Keratinocyte (primary cell): Measurements from ENCODE around the gene DNHD1. TPM values are rescaled to one million over a fixed set of nuclear protein-coding genes. Genes with fewer than 3 reads are reported as not detected.

Experiments used
- DNase-seq: peaks from one replicate; pipeline ENCODE4 v3.0.0-alpha.2; 2011; ENCODE audit warnings: low read depth, missing footprints, low spot score
- FAIRE-seq: peaks from 2 replicates; lab custom pipeline; 2011; peaks lifted over from hg19 to GRCh38; lab: Jason Lieb, UNC
- H2AFZ ChIP-seq: 2 replicates; pipeline ENCODE4 v1.6.0; 2012; ENCODE audit warnings: low read length, control low read depth, inconsistent platforms; ENCODE audit not compliant: control insufficient read depth
- H3K27ac ChIP-seq: 2 replicates; pipeline ENCODE4 v1.5.1; 2011; ENCODE audit warnings: low read length; ENCODE audit not compliant: control insufficient read depth, insufficient read depth
- H3K27me3 ChIP-seq: 3 replicates; pipeline ENCODE4 v1.6.0; 2011; ENCODE audit warnings: low read length; ENCODE audit not compliant: control insufficient read depth, insufficient read depth; ENCODE audit errors: extremely low read depth
- H3K36me3 ChIP-seq, 2 experiments: 2 replicates in 1 of 2; 3 replicates in 1 of 2; pipeline ENCODE4 v1.5.1; 2011; ENCODE audit warnings: low read length in 2 of 2, mild to moderate bottlenecking in 1 of 2; ENCODE audit not compliant: control insufficient read depth in 2 of 2, insufficient read depth in 2 of 2; ENCODE audit errors: extremely low read depth in 1 of 2
- H3K4me1 ChIP-seq: 3 replicates; pipeline ENCODE4 v1.5.1; 2011; ENCODE audit warnings: low read length; ENCODE audit not compliant: control insufficient read depth, insufficient read depth; ENCODE audit errors: extremely low read depth
- H3K4me2 ChIP-seq: 3 replicates; pipeline ENCODE4 v1.6.0; 2011; ENCODE audit warnings: low read depth, low read length; ENCODE audit not compliant: control insufficient read depth, insufficient read depth; ENCODE audit errors: extremely low read depth
- H3K4me3 ChIP-seq, 3 experiments: fragments of 200-600 bp in 1 of 3; sonication (generic) in 1 of 3; 2 replicates in 2 of 3; 3 replicates in 1 of 3; pipeline ENCODE4 v1.5.1; 2011 to 2016; ENCODE audit warnings: low read length in 3 of 3, mild to moderate bottlenecking in 3 of 3, control low read depth in 2 of 3, inconsistent platforms in 1 of 3, low read depth in 1 of 3, mixed read lengths in 1 of 3, mixed run types in 1 of 3, moderate library complexity in 1 of 3; ENCODE audit not compliant: control insufficient read depth in 2 of 3, insufficient read depth in 2 of 3; ENCODE audit errors: extremely low read depth in 1 of 3
- H3K79me2 ChIP-seq: 2 replicates; pipeline ENCODE4 v1.6.0; 2012; ENCODE audit warnings: low read length; ENCODE audit not compliant: control insufficient read depth, insufficient read depth
- H3K9ac ChIP-seq: 3 replicates; pipeline ENCODE4 v1.6.0; 2011; ENCODE audit warnings: low read length; ENCODE audit not compliant: control insufficient read depth, insufficient read depth; ENCODE audit errors: extremely low read depth
- H3K9me1 ChIP-seq: 3 replicates; pipeline ENCODE4 v1.6.0; 2011; ENCODE audit warnings: low read length; ENCODE audit not compliant: control insufficient read depth, insufficient read depth; ENCODE audit errors: extremely low read depth
- H3K9me3 ChIP-seq: 2 replicates; pipeline ENCODE4 v1.5.1; 2012; ENCODE audit warnings: low read depth, low read length; ENCODE audit not compliant: control insufficient read depth
- H4K20me1 ChIP-seq: 3 replicates; pipeline ENCODE4 v1.6.0; 2011; ENCODE audit warnings: low read length; ENCODE audit not compliant: control insufficient read depth, insufficient read depth; ENCODE audit errors: extremely low read depth
- EZH2 ChIP-seq: IDR thresholded peaks from one replicate; pipeline ENCODE4 v1.6.1; 2012; ENCODE audit warnings: inconsistent platforms, mild to moderate bottlenecking, low read length, moderate library complexity
- dilution Hi-C: fragments of 300-500 bp; cut with MboI; formaldehyde crosslinking; loops from one replicate; pipeline ENCODE4 v1.7.0; 2020; ENCODE audit warnings: low sequenced_read_pairs; ENCODE audit not compliant: extremely low pct_ligation_motif_present
- polyA plus RNA-seq, 5 experiments: library from polyadenylated mRNA; depleted of rRNA in 3 of 5; stranded (reverse) in 3 of 5; stranded (forward) in 1 of 5; unstranded in 1 of 5; fragments of >200 nt; gene quantifications; 1 replicate in 1 of 5; 2 replicates in 3 of 5; 3 replicates in 1 of 5; pipeline versions ENCODE4 v1.2.1 to v1.2.3, GENCODE V29; 2011 to 2012; ENCODE audit warnings: missing spikeins in 2 of 5, low read depth in 1 of 5, low replicate concordance in 1 of 5
- TF ChIP-seq, protein P1 (sequence below), 3 experiments: IDR thresholded peaks in 1 of 3; conservative IDR thresholded peaks in 1 of 3; optimal IDR thresholded peaks in 1 of 3; 2 replicates in 2 of 3; 3 replicates in 1 of 3; pipeline versions ENCODE3 to v1.5.1; 2011; ENCODE audit warnings: low read length in 3 of 3, mild to moderate bottlenecking in 3 of 3, moderate library complexity in 2 of 3, control low read depth in 1 of 3, inconsistent platforms in 1 of 3; ENCODE audit not compliant: insufficient read depth in 2 of 3; ENCODE audit errors: extremely low read depth in 1 of 3

The DNHD1 gene
- polyA plus RNA-seq, 1 donor (not counting 4 experiments of a cell fraction or from before 2014, with no cell fraction given): 2.9 TPM

DNA sequence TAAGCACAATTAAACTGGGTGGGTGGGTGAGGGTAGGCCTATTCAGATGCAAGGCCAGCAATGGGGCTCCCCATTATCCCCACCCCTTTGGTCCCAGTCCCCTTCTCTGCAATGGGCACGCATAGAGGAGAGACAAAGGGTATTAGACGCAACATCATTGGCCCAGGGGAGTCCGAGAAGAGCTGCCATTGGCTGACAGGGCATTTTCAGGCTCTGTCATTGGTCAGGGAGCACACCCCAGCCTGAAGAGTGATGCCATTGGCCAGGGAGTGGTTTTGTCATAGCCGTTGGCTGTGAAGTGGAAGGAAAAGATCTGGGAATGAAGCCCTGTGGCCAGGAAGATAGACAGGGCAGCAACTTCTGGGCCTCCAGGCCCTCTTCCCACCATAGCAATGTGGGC is 20.5 kb upstream of the DNHD1 start:
- Histone ChIP-seq H3K4me2 (no peak overlapping the region), H3K36me3 (peaks cover 23 to 31% of the 10 kb centered on the region in 2 experiments), H3K4me1 (peaks cover 22% of the 10 kb centered on the region), H3K27me3 (no peaks in the 10 kb centered on the region), H3K9me3 (no peaks in the 10 kb centered on the region), H3K9me1 (peaks cover 3% of the 10 kb centered on the region), H3K79me2 (peaks cover 35% of the 10 kb centered on the region), H2AFZ (no peak overlapping the region), H3K4me3 (no peak overlapping the region), H4K20me1 (no peaks in the 10 kb centered on the region), H3K27ac (no peak overlapping the region), H3K9ac (no peak overlapping the region)
- dilution Hi-C loops: no loop called here
- TF ChIP-seq EZH2: no peak
- TF ChIP-seq, protein P1, sequence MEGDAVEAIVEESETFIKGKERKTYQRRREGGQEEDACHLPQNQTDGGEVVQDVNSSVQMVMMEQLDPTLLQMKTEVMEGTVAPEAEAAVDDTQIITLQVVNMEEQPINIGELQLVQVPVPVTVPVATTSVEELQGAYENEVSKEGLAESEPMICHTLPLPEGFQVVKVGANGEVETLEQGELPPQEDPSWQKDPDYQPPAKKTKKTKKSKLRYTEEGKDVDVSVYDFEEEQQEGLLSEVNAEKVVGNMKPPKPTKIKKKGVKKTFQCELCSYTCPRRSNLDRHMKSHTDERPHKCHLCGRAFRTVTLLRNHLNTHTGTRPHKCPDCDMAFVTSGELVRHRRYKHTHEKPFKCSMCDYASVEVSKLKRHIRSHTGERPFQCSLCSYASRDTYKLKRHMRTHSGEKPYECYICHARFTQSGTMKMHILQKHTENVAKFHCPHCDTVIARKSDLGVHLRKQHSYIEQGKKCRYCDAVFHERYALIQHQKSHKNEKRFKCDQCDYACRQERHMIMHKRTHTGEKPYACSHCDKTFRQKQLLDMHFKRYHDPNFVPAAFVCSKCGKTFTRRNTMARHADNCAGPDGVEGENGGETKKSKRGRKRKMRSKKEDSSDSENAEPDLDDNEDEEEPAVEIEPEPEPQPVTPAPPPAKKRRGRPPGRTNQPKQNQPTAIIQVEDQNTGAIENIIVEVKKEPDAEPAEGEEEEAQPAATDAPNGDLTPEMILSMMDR (optimal IDR thresholded peaks at IDR 0.05 in 1 of 3, IDR thresholded peaks at IDR 0.05 in 1 of 3, conservative IDR thresholded peaks at IDR 0.05 in 1 of 3; ENCODE audit: extremely low read depth in 1 of 3, insufficient read depth in 2 of 3, low read length in 3 of 3): no peak
- FAIRE-seq (no peak), DNase-seq (no peak)

DNA sequence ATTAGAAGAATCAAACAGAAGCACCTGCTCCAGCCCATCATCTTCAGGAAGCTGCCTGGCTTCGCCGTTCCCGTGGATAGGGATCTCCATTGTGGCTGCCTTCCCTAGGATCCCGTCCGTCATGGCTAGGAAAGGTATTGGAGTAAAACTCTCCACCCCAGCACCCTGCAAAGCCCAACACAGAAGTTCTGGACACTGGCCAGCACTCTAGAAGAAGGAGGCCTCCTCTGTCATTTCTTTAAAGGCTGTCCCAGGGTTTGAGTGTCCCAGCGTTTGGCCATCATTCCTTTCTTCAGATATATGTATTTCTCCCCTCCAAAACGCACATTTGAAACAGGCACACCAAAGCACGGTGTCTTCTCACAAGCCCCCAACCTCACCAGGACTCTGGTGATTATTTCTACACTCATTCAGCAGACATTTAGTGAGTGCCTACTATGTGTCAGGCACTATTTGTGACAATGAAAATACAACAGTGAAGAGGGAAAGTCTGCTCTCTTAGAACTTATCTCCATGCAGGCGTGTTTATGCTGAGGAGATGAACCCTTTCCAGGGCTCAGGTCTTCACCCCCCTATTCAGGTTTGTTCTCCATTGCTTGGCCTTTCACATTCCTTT is 16.7 kb upstream of the DNHD1 start:
- DNase-seq: no peak
- Histone ChIP-seq H3K4me3 (peak overlapping the region; percentile 84 to 97 (median 94)), H3K27me3 (no peaks in the 10 kb centered on the region), H3K4me2 (peak overlapping the region; percentile 95), H3K27ac (peak overlapping the region; percentile 95), H3K9me1 (peaks cover 3% of the 10 kb centered on the region), H3K9me3 (no peaks in the 10 kb centered on the region), H3K36me3 (peaks cover 35 to 49% of the 10 kb centered on the region in 2 experiments), H3K9ac (peak overlapping the region; percentile 97), H3K79me2 (peaks cover 54% of the 10 kb centered on the region), H3K4me1 (peaks cover 17% of the 10 kb centered on the region), H4K20me1 (no peaks in the 10 kb centered on the region), H2AFZ (peak overlapping the region; percentile 76)
- dilution Hi-C loops: no loop called here
- TF ChIP-seq, protein P1 (optimal IDR thresholded peaks at IDR 0.05 in 1 of 3, IDR thresholded peaks at IDR 0.05 in 1 of 3, conservative IDR thresholded peaks at IDR 0.05 in 1 of 3; ENCODE audit: extremely low read depth in 1 of 3, insufficient read depth in 2 of 3, low read length in 3 of 3): no peak
- no peak for TF ChIP-seq EZH2
- no peak for FAIRE-seq
